GM21737 (cell line): Measurements from ENCODE around the gene XYLT1.

Experiments
- ATAC-seq: cut with Tn5 transposase; IDR thresholded peaks from one replicate; pipeline ENCODE4 v1.9.1; 2021; ENCODE audit warnings: mild to moderate bottlenecking, moderate library complexity; ENCODE audit not compliant: unreplicated experiment

Gene XYLT1

DNA sequence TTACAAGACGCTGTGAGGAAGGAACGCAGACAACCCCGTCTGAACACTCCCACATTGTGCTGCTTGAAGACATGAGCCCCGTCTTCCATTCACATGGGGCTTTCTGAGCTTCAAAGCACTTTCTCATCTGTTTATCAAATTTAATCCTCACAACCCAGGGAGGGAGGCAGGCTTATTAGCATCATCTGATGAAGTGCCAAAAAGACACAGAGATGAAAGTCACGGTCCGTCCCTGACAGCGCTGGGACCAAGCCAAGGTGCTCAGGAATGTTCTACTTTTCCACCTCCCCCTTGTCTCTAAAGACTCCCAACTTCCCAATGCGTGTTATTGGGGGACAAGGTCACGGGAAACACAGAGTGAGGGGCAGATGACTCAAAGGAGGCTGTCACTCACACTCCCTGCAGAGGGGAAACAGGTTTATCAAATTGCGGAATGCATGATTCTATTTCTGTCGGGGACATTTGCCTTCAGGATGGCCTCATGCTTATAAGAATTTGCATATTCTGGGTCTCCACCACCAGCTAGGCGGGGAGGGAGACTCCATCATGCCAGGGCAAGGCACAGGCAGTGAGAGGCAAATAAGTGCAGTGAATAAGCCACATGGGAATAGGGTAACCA lies 10.7 kb downstream of the XYLT1 start:
- ATAC-seq, result no peak

DNA sequence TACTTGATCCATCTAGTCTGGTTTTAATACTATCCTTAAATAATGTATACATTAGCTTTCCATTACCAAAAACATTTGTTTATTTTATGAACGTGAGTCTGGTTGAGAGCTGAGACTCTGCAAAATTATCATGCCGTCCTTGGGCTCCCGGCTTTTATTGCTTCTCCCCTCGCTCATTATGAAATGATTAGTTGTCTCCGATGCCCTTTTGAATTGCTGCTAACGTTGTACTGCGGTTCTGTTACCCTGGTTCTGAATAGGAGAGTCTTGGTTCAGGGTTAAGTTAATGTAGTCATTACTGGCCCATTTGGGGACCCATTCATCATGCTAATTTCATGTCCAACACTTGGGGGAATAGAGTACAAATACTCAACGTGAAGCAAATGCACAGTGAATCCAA lies 12.8 kb downstream of the XYLT1 start:
- no peak for ATAC-seq

DNA sequence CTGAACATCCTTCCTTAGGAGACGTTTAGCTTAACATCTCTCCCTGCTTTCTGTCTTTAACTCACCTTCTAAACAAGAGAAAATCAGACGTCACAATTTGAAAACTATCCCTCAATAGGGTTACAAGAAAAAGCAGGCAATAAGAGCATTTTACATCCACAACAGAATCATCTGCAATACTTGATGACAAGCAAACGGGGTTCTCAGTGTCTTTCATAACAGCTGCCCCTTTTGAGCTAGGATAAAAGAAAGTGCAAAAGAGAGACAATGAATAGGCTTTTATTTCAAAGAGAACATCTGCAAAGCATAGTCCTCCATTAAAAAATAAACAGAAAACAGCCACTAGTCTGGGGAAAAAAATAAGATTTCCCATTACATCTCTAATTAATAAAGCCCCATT lies 13.2 kb downstream of the XYLT1 start:
- no peak for ATAC-seq

DNA sequence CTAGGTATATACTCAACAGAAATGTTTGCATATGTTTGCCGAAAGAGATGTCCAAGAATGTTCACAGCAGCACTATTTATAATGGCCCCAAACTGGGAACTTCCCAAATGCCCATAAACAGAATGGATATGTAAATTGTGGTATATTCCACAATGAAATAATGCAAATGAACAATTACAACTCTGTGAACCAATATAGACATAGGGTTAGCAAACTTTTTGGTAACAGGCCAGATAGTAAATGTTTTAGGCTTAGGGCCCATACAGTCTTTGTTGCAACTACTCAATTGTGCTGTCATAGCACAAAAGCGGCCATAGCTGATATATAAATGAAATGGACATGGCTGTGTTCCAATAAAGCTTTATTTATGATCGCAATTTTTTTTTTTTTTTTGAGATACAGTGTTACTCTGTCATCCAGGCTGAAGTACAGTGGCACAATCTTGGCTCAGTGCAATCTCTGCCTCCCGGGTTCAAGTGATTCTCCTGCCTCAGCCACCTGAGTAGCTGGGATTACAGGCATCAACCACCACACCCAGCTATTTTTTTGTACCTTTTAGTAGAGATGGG lies 16.5 kb downstream of the XYLT1 start:
- no peak for ATAC-seq

DNA sequence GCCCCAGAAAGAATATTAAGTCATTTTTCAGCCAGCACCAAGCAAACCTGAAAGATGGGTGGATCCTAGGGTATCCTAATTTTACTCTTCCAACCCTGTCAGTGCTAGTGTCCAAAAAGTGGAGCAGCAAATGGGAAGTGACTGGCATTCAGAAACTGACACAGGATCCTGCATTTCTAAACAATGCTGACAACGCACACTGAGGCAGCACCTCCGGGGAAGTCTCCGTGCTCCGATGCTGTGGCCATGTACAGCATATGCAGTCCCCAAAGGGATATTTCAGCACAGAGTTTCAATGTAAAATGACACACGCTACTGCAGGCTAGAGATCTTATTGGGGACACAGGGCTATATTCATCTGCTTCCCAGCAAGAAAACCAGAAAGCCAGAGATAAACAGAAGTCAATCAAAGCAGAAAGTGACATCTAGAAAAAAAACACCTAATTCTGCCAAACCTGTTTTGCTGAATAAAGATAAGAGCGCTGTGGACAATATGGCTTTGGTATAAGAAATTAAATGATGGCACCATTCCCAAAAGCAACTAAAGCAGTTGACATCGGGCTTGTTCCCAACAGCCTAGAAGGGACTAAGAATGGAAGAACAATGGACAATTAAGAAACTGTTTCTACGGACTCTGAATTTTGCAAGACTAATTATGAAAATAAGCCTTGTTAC lies 17.3 kb downstream of the XYLT1 start:
- ATAC-seq, result no peak

DNA sequence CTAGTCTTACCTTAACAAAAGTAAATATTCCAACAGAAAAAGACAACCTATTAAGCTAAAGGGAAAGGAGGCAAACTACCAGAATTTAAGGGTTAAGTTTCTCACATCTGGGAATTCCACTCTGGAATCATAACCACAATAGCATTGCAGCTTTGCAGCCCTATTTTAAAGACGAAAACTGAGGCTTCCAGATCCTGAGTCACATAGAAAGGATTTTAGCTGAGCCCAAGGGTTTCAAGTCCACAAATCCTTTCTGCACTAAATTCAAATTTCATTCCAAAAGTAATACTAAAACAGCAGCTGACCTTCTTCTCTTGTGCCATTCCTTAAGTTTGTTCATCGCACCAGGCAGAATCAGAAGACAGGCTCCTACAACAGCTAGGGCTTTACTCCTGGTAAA lies 17.8 kb downstream of the XYLT1 start:
- no peak for ATAC-seq

DNA sequence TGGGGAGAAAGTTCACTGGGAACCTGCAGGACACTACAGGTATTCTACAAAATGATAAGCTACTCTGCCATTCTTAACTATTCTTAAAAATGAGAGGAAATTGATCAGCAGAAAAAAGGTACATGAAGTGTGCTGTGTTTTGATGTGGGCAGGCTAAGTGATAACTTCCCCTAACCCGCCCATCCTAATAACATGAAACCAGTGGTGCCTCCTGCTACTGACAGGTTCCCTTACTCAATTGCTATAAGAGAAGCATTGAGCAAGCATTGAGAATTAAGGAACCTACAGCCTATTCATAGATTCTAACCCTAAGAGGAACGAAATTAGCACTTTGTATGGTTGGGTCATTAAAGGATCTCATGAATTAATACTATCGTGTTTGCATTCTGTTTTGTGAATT lies 18.9 kb downstream of the XYLT1 start:
- ATAC-seq, result no peak

DNA sequence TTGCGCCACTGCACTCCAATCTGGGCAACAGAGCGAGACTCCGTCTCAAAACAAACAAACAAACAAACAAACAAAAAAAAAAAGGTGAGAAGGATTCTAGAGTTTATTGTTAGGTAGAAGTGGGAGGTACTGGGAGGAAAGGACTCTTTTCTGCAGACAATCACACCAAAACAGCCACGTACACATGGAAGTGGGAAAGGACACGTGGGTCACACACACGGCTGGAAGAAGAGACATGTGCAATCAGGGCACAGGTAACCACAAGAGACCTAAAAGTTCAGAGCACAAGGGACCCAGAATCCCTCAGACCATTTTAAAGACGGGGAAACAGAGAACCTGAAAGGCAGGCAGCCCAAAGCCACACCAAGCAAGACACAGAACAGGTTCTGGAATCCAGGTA lies 20.5 kb downstream of the XYLT1 start:
- ATAC-seq, result no peak

DNA sequence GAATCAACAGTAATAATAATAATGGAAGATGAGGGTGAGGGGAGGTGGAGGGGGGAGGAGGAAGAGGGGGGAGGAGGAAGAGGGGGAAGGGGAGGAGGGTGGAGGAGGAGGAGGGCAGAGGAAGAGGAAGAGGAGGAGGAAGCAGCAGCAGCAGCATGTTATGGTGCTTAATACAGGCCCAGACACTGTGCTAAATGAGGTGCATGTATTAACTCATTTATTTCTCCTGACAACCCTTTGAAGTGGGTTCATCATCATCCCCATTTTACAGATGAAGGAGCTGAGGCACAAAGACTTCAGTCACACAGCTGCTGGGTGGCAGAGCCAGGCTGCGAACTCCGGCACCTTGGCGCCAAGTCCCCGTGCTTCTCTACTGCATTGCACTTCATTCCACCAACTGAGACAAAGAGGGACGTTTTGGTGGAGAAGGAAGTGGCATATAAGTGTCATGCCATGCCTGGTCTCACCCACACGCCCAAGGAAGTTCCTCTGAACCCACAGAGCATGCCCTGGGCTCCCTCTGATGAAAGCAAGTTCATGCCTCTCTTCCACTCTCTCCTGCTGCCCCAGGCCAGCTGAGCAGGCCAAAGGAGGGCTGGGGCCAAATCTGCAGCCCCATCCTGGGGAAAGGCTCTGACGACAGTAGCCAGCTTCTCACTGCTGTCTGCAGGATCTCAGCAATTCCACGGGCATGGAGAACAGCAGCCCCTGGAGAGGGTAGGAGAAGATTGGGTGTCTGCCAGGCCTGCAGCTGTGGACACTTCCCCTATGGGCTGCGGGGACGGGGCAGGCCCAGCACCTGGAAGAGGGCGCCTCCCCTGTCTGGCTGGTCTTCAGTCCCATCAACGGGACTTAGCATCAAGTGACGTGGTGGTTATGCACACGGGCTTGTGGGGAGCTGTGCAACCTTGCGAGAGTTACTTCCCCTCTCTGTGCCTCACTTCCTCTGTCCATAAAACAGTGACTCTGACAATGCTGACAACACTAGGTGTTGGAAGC lies 21.8 kb downstream of the XYLT1 start:
- ATAC-seq, result no peak

DNA sequence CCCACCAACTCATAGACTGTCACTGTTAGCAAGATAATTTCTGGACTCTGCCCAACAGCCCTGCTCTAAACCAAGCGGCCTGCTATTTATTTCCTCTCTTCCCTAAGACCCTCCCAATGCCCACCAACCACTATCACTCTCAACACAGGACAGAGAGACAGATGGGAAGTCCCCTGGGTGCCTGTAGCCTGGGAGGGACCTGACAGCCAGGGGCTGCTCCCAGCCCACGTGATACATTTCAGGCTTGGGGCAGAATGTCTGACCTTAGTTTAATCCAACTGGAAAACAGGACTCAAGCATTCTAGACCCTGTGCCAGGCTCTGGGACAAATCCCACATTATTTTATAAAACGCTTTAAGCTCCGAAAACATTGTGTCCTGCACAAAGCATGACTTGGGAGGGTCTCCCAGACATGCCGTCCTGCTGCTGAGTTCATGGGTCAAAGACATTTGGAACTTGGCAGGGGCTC lies 23.6 kb downstream of the XYLT1 start:
- ATAC-seq, result no peak

DNA sequence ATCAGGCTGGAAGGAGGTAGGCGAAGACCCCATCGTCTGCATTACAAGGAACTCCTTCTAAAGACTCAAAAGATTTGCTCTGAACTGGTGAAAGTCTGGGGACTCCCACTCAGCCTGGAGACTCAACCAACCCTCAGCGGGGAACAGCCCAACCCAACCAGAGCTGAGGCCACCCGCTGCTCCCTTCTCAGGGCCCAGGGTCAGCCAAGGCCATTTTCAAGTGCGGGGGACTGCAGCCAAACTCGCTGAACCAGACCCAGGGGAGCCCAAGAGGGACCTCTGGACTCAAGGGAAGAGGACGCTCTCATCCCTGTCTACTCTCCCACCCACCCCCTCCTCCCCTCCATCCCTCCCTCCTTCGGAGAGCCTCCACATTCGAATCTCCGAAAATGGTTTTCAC lies 24.1 kb downstream of the XYLT1 start:
- ATAC-seq, result no peak

DNA sequence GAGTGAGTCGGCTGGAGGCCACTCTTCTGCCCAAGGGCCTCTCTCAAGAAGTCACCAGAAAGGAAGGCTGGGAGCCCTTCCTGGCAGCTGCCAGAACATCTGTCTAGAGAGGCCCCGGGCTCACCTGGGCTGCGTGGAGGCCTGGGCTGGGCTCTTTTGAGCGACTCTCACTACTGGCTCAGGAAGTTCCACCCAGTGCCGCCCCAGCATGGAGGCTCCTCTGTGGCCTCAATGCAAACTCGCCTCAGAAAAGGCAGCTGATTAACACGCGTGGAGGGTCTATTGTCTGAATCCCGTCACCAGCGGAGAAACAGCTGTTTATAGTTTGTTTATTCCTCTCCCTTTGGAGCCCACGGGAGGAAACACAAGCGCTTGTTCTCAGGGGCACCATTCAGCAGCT lies 25.3 kb downstream of the XYLT1 start:
- no peak for ATAC-seq

DNA sequence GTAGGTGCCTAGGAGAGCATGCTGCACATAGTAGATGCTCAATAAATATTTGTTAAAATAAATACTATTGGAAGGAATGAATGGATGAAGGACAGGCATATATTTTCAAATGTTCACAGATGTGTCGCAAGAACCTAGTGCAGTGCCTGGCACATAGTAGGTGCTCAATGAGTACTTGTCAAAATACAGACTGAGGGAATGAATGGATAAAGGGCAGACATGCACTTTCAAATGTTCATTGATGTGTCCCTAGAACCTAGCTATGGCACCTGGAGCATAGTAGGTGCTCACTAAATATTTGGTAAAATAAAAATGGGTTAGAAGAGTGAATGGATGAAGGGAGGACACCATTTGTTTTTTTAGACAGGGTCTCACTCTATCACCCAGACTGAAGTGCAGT lies 26.1 kb downstream of the XYLT1 start:
- no peak for ATAC-seq

DNA sequence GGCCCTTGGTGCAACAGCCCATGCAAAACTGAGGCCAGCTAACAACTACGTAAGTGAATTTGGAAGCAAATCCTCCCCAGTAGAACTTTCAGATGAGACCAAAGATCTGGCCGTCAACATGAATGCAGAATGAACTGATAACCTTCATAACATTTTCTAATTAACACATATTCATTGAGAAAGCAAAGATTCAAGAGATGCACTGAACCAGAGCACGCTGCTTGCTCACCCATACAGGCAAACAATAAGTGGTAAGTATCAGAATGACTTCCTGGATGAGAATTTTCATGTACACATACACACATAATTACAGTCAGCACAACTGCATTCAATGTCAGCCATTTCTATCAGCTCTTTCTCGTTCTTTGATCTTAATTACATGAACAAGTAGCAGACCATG lies 30.6 kb downstream of the XYLT1 start:
- no peak for ATAC-seq

DNA sequence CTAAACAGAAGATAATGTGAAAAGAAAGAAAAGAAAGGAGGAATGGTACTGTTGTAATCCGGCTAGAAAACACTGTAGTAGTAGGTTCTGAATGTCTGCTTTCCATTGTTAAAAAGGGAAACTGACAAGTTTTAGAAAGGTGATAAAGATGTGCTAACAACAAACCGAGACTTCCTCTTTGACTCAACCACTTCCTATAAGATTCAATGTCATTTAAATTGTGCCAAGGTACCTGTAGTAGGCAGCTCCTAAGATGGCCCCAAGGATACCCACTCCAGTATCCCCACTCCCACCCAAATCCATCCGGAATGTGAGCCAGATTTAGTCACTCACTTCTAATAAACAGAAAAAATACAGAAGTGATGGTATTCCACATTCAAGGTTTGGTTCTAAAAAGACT lies 31.2 kb downstream of the XYLT1 start:
- no peak for ATAC-seq

DNA sequence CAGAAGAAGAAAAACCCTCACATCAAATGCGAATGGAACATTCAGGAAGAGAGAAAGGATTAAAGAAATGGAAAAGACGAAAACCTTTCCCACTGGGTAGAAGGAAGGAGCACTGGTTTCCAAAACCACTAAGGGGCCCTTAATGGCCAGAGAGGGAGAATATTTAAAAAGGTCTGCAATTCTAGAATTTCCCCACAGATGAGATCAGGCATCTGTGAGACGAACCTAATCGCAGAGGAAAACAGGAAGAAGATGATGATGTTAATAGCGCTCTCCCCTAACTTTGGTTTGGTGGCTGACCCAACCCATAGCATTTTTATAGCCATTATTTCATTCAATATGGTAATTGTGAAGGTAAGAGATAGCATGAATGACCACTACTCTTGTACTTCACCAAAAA lies 32.8 kb downstream of the XYLT1 start:
- no peak for ATAC-seq

DNA sequence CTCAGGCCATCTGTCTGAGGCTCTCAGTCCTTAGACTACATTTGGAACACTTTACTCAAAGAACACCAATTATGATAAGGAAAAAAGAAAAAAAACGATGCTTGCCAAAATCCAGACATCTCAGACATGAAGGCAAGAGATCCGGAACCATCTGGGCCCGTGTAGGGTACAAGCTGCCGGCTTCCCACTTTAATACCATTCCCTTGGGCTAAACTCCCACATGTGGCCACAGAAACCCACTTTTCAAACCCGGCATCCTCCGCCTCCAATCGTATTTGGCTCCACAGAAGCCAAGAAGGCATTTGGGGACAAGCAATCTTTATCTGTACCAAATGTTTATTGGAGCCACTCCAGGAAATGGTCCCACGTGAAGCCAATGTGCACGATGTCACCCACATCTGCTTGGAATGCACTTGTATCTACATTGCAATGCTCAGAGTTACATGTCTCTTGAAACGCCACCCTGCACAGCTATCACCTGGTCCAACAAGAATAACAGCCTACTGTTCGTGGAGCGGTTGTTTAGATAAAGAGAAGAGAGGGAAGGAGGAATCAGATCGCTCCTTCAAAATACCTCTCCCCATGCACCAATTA lies 33.5 kb downstream of the XYLT1 start:
- ATAC-seq, result no peak

DNA sequence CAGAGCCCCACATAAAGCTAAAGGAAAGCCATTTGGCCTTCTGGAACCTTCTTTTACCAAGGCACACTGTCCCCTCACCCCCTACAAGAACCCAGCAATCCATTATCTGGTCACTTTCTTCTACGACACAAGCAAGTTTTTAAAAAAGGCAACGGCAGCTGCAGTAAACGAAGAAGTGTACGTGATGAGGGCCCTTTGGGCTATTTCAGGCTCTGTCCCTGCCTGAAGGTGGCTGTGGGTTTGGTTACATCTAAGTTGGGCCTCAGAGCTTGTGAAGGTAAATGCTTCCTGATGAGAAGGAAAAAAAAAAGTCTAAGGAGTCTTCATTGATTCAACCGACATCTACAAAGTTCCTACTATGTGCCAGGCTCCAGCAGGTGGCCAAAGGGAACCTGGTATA lies 35.4 kb downstream of the XYLT1 start:
- ATAC-seq, result no peak

DNA sequence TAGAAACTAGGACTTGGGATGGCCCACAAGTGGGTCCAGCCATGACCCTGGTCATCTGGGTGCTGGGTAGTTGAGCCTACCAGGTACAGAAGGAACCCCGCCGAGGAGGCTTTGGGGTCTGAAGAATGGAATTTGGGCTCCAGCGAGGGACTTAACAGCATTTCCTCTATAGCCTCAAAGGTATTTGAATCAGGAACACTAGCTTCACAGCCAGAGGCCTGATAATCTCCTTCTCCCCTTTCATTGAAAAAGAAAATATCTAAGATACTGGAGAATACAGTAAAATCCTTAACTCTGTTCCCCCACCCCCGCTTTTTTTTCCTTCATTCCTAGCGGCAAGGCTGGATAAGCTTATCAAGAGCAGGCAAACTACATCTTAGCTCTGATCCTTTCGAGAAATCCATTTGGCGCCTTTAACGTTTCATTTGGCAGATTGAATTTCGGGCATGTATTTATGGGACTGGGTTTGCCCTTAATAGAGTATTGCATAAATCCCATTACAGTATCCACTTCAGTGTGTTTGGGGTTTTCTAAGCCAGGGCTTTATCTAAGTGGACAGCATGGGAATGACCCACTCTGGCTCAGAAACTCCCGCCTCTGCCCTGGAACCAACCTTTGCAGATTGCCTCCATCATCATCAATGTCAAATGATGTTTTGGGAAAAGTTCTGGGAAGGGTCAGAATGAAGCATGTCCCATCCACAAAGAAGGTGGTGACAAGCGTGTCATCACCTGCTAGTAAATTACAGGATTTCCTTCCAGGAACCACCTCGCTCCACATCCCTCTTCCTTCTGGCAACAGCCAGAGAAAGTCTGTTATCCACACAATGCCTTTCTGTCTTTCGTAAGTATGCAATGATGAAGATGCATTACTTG lies 36.9 kb downstream of the XYLT1 start:
- ATAC-seq, result no peak
